H1 (cell line): ENCODE measurements around the gene VDR. TPM values are rescaled to one million over a fixed set of nuclear protein-coding genes. Genes with fewer than 3 reads are reported as not detected.

Experiments
- CTCF ChIA-PET: fragments of 300-600 bp; sonication (Branson Sonifier 250); formaldehyde crosslinking; loops from one replicate; lab custom pipeline; 2021; ENCODE audit not compliant: partially characterized antibody; lab: Charles Lee
- POLR2A ChIA-PET: fragments of 300-600 bp; sonication (Branson Sonifier 250); formaldehyde crosslinking; loops from one replicate; lab custom pipeline; 2021; ENCODE audit warnings: inconsistent platforms; ENCODE audit not compliant: partially characterized antibody; lab: Charles Lee
- DNase-seq, 2 experiments: peaks; one replicate each; pipeline versions ENCODE4 v3.0.0 to v3.0.0-alpha.2; 2010 to 2022; ENCODE audit warnings: low spot score in 2 of 2, low read depth in 1 of 2, mixed read lengths in 1 of 2
- FAIRE-seq: peaks from 2 replicates; lab custom pipeline; 2011; peaks lifted over from hg19 to GRCh38; lab: Jason Lieb, UNC
- H2AFZ ChIP-seq: 2 replicates; pipeline ENCODE4 v1.8.1; 2012; ENCODE audit warnings: low read length, inconsistent platforms
- H2AK5ac ChIP-seq: 2 replicates; pipeline ENCODE4 v1.6.1; 2013; ENCODE audit warnings: low read depth, low read length
- H2BK120ac ChIP-seq: replicated peaks from 2 replicates; pipeline ENCODE3; 2013; ENCODE audit warnings: low read depth, low read length, inconsistent platforms
- H2BK12ac ChIP-seq: 2 replicates; pipeline ENCODE4 v1.6.1; 2013; ENCODE audit warnings: low read depth, low read length
- H2BK15ac ChIP-seq: 2 replicates; pipeline ENCODE4 v1.6.1; 2013; ENCODE audit warnings: low read length
- H2BK20ac ChIP-seq: 2 replicates; pipeline ENCODE4 v1.6.1; 2013; ENCODE audit warnings: low read length
- H2BK5ac ChIP-seq: 2 replicates; pipeline ENCODE4 v1.6.1; 2013; ENCODE audit warnings: low read depth, low read length
- H3K14ac ChIP-seq: 2 replicates; pipeline ENCODE4 v1.6.1; 2013; ENCODE audit warnings: inconsistent platforms; ENCODE audit not compliant: insufficient read length
- H3K18ac ChIP-seq: 2 replicates; pipeline ENCODE4 v1.6.1; 2013; ENCODE audit warnings: low read length; ENCODE audit errors: extremely low read depth
- H3K23ac ChIP-seq: 2 replicates; pipeline ENCODE4 v1.6.1; 2013; ENCODE audit warnings: inconsistent platforms; ENCODE audit not compliant: insufficient read length
- H3K23me2 ChIP-seq: 2 replicates; pipeline ENCODE4 v1.6.1; 2013; ENCODE audit warnings: low read depth, low read length
- H3K27ac ChIP-seq: 2 replicates; pipeline ENCODE4 v1.6.1; 2011; ENCODE audit warnings: low read depth, low read length, inconsistent platforms
- H3K27me3 ChIP-seq, 4 experiments: replicated peaks in 1 of 4; 1 replicate in 1 of 4; 2 replicates in 3 of 4; pipeline versions ENCODE4 v1.6.1 to v1.8.1; 2011 to 2013; ENCODE audit warnings: low read length in 3 of 4, mild to moderate bottlenecking in 3 of 4, inconsistent platforms in 2 of 4, mixed read lengths in 2 of 4, moderate library complexity in 1 of 4; ENCODE audit not compliant: control insufficient read depth in 3 of 4, insufficient read depth in 3 of 4; ENCODE audit errors: extremely low read depth in 1 of 4
- H3K36me3 ChIP-seq, 4 experiments: 2 replicates each; pipeline versions ENCODE4 v1.6.1 to v1.8.1; 2011 to 2013; ENCODE audit warnings: mild to moderate bottlenecking in 4 of 4, low read length in 3 of 4, moderate library complexity in 2 of 4, control low read depth in 1 of 4, inconsistent platforms in 1 of 4; ENCODE audit not compliant: insufficient read depth in 4 of 4, control insufficient read depth in 2 of 4
- H3K4ac ChIP-seq: replicated peaks from 2 replicates; pipeline ENCODE3; 2013; ENCODE audit warnings: low read length, low read depth, mixed read lengths, inconsistent platforms; ENCODE audit not compliant: insufficient read length
- H3K4me1 ChIP-seq, 4 experiments: replicated peaks in 1 of 4; 1 replicate in 1 of 4; 2 replicates in 3 of 4; pipeline versions ENCODE4 v1.6.1 to v1.8.1; 2011 to 2013; ENCODE audit warnings: low read length in 3 of 4, inconsistent platforms in 2 of 4, mixed read lengths in 1 of 4; ENCODE audit not compliant: insufficient read depth in 4 of 4, control insufficient read depth in 3 of 4
- H3K4me2 ChIP-seq, 2 experiments: 2 replicates each; pipeline versions ENCODE4 v1.6.1 to v1.8.1; 2011 to 2013; ENCODE audit warnings: low read depth in 2 of 2, low read length in 2 of 2, control low read depth in 1 of 2, inconsistent platforms in 1 of 2, mild to moderate bottlenecking in 1 of 2; ENCODE audit not compliant: insufficient read depth in 1 of 2
- H3K4me3 ChIP-seq, 4 experiments: fragments of 200-600, 300-600 bp in 1 of 4; sonication (generic), shearing (Covaris generic), sonication (Bioruptor Twin) in 1 of 4; 2 replicates each; pipeline versions ENCODE4 v1.5.1 to v1.8.1; 2011 to 2016; ENCODE audit warnings: low read length in 4 of 4, low read depth in 3 of 4, control low read depth in 2 of 4, inconsistent platforms in 2 of 4, mild to moderate bottlenecking in 2 of 4, mixed read lengths in 1 of 4, moderate library complexity in 1 of 4; ENCODE audit not compliant: insufficient read depth in 2 of 4; ENCODE audit errors: extremely low read depth in 1 of 4
- H3K56ac ChIP-seq: replicated peaks from 2 replicates; pipeline ENCODE3; 2013; ENCODE audit warnings: low read depth, mild to moderate bottlenecking, mixed read lengths, low read length, inconsistent platforms; ENCODE audit not compliant: insufficient read length
- H3K79me1 ChIP-seq: 2 replicates; pipeline ENCODE4 v1.6.1; 2013; ENCODE audit warnings: low read depth, low read length, control low read depth
- H3K79me2 ChIP-seq, 2 experiments: 2 replicates each; pipeline versions ENCODE4 v1.6.1 to v1.8.1; 2012 to 2013; ENCODE audit warnings: low read length in 2 of 2, mild to moderate bottlenecking in 2 of 2, inconsistent platforms in 1 of 2; ENCODE audit not compliant: insufficient read depth in 2 of 2, control insufficient read depth in 1 of 2
- H3K9ac ChIP-seq, 4 experiments: replicated peaks in 1 of 4; 1 replicate in 1 of 4; 2 replicates in 3 of 4; pipeline versions ENCODE4 v1.6.1 to v1.8.1; 2011 to 2013; ENCODE audit warnings: low read depth in 3 of 4, low read length in 3 of 4, control low read depth in 2 of 4, mild to moderate bottlenecking in 2 of 4, moderate library complexity in 2 of 4, inconsistent platforms in 1 of 4; ENCODE audit errors: extremely low read depth in 1 of 4
- H3K9me3 ChIP-seq, 2 experiments: 2 replicates each; pipeline versions ENCODE4 v1.6.1 to v1.8.1; 2012 to 2013; ENCODE audit warnings: mild to moderate bottlenecking in 2 of 2, moderate library complexity in 2 of 2, control low read depth in 1 of 2, inconsistent platforms in 1 of 2, low read depth in 1 of 2, low read length in 1 of 2, mixed read lengths in 1 of 2; ENCODE audit not compliant: insufficient read depth in 2 of 2
- H4K20me1 ChIP-seq, 2 experiments: replicated peaks in 1 of 2; 2 replicates each; pipeline versions ENCODE3 to v1.8.1; 2011 to 2013; ENCODE audit warnings: inconsistent platforms in 2 of 2, low read length in 2 of 2, mild to moderate bottlenecking in 1 of 2; ENCODE audit not compliant: insufficient read depth in 2 of 2, control insufficient read depth in 1 of 2
- H4K5ac ChIP-seq: 2 replicates; pipeline ENCODE4 v1.6.1; 2013; ENCODE audit warnings: low read length, low read depth, mixed read lengths, inconsistent platforms; ENCODE audit not compliant: insufficient read length
- H4K8ac ChIP-seq: 2 replicates; pipeline ENCODE4 v1.8.0; 2013; ENCODE audit warnings: mild to moderate bottlenecking, moderate library complexity, low read length, inconsistent platforms; ENCODE audit not compliant: insufficient read depth; ENCODE audit errors: extremely low read depth
- H4K91ac ChIP-seq: replicated peaks from 2 replicates; pipeline ENCODE3; 2013; ENCODE audit warnings: low read length, mixed read lengths, inconsistent platforms; ENCODE audit not compliant: insufficient read length
- SP2 ChIP-seq: IDR thresholded peaks from 2 replicates; pipeline ENCODE4 v1.6.1; 2012; ENCODE audit warnings: mild to moderate bottlenecking, low read length, inconsistent platforms
- WGBS, 2 experiments: shearing (Covaris generic) in 1 of 2; methylation state at CpG; one replicate each; pipeline versions ENCODE4 v1.1.6 to v1.1.7; 2013 to 2015; ENCODE audit warnings: low lambda C conversion rate in 2 of 2, mixed read lengths in 2 of 2, inconsistent platforms in 1 of 2, low coverage in 1 of 2, missing lambda C conversion rate in 1 of 2; ENCODE audit not compliant: insufficient replicate concordance in 2 of 2, insufficient coverage in 1 of 2, insufficient read length in 1 of 2; ENCODE audit errors: extremely low coverage in 1 of 2, missing lambda C conversion rate in 1 of 2; 5-methylcytosine and 5-hydroxymethylcytosine counted together
- polyA plus RNA-seq, 7 experiments: library from polyadenylated mRNA; depleted of rRNA in 3 of 7; stranded (reverse) in 5 of 7; unstranded in 2 of 7; fragments of >200 nt in 5 of 7; fragments of 200-250 nt in 2 of 7; gene quantifications; 1 replicate in 5 of 7; 2 replicates in 1 of 7; 4 replicates in 1 of 7; pipeline versions ENCODE4 v1.2.1 to v1.2.3, GENCODE V29; 2011 to 2013; ENCODE audit warnings: missing spikeins in 2 of 7, mixed read lengths in 2 of 7
- total RNA-seq: library from RNA; stranded (reverse); fragmentation: NEBNext Ultra II Directional; extraction: Animal tissue kit (Norgen Biotek cat#: 25700); gene quantifications from 2 replicates; pipeline ENCODE4 v1.2.1, GENCODE V29; 2021

The VDR gene
- total and polyA plus RNA-seq, 2 of the 8 experiments (the other 6 are each of a cell fraction or from before 2014, with no cell fraction given) = 0.44 to 0.65 TPM

- Histone ChIP-seq H4K20me1 (no peaks in the 10 kb centered on the region), H2BK20ac (no peak overlapping the region), H2BK5ac (no peak overlapping the region), H3K18ac (no peak overlapping the region), H3K79me2 (no peaks in the 10 kb centered on the region), H2AK5ac (no peak overlapping the region), H2BK120ac (no peak overlapping the region), H3K14ac (no peak overlapping the region), H3K23me2 (no peaks in the 10 kb centered on the region), H2BK15ac (no peak overlapping the region), H3K23ac (no peak overlapping the region), H2AFZ (no peak overlapping the region), H3K56ac (no peak overlapping the region), H3K27me3 (peaks cover 0 to 2% (median 0%) of the 10 kb centered on the region in 4 experiments; a peak in 3 of 7 replicates), H3K36me3 (no peaks in the 10 kb centered on the region), H4K8ac (peak overlapping the region; percentile 78; the same call in 1 of the 2 replicates), H2BK12ac (no peak overlapping the region), H3K27ac (no peak overlapping the region), H3K4me3 (no peak overlapping the region), H4K91ac (no peak overlapping the region), H3K4ac (no peak overlapping the region), H3K4me1 (peaks cover 0 to 26% (median 7%) of the 10 kb centered on the region in 4 experiments; a peak in 4 of 7 replicates), H3K9ac (no peak overlapping the region), H3K79me1 (no peaks in the 10 kb centered on the region; the same call in 1 of the 2 replicates), H3K9me3 (no peaks in the 10 kb centered on the region), H3K4me2 (no peak overlapping the region), H4K5ac (no peak overlapping the region)
- TF ChIP-seq SP2 = no peak
- no peak for DNase-seq
- ChIA-PET CTCF (interaction anchor here (0.6 to 30.5 kb wide), 13 partner anchors 8 to 130 kb away, joined by 3 to 2001 read pairs (median 4); partner anchors contain the start of genes HDAC7, SLC48A1 and VDR), POLR2A (interaction anchor here (0.8 to 28.4 kb wide), 3 partner anchors 21 to 59 kb away, joined by 3 to 480 read pairs (median 4); partner anchors contain the start of gene HDAC7)
- WGBS, 2 experiments = 86% methylated on average over 14 of the region's 14 CpGs; no CpG with 5 or more reads in 1 of the 2 experiments
- no peak for FAIRE-seq
Measured at GRCh38 chr12:47846294-47846996, 58.3 kb downstream of the VDR start.
